Trophoblast cell (in vitro differentiated cells and primary cell): ENCODE measurements around the gene PLCG1.

Source experiments
- DNase-seq, 2 donors: peaks; one replicate each; pipeline ENCODE4 v3.0.0-alpha.2; 2016
- H2AFZ ChIP-seq: 2 replicates; pipeline ENCODE4 v1.6.1; 2013; ENCODE audit warnings: low read length, moderate library complexity, mild to moderate bottlenecking; ENCODE audit not compliant: insufficient read depth, poor library complexity
- H2AK5ac ChIP-seq: 2 replicates; pipeline ENCODE4 v1.6.1; 2013; ENCODE audit warnings: mild to moderate bottlenecking, low read length
- H2BK120ac ChIP-seq: 2 replicates; pipeline ENCODE4 v1.6.1; 2013; ENCODE audit warnings: low read length, mild to moderate bottlenecking, moderate library complexity; ENCODE audit not compliant: insufficient read depth, poor library complexity
- H2BK12ac ChIP-seq: 2 replicates; pipeline ENCODE4 v1.6.1; 2013; ENCODE audit warnings: mild to moderate bottlenecking, low read length, moderate library complexity
- H2BK5ac ChIP-seq: 2 replicates; pipeline ENCODE4 v1.6.1; 2013; ENCODE audit warnings: low read length, low read depth, moderate library complexity, mild to moderate bottlenecking; ENCODE audit not compliant: poor library complexity
- H3K14ac ChIP-seq: 2 replicates; pipeline ENCODE4 v1.6.1; 2013; ENCODE audit warnings: mild to moderate bottlenecking, low read length
- H3K18ac ChIP-seq: 2 replicates; pipeline ENCODE4 v1.6.1; 2013; ENCODE audit warnings: mild to moderate bottlenecking, low read length
- H3K23ac ChIP-seq: 2 replicates; pipeline ENCODE4 v1.6.1; 2013; ENCODE audit warnings: low read length
- H3K27ac ChIP-seq: 2 replicates; pipeline ENCODE4 v1.5.1; 2013; ENCODE audit warnings: low read depth, mild to moderate bottlenecking, inconsistent platforms, low read length, moderate library complexity
- H3K27me3 ChIP-seq: 2 replicates; pipeline ENCODE4 v1.6.1; 2013; ENCODE audit warnings: inconsistent platforms, mild to moderate bottlenecking, low read length, moderate library complexity; ENCODE audit not compliant: insufficient read depth
- H3K36me3 ChIP-seq, 2 experiments: 1 replicate in 1 of 2; 2 replicates in 1 of 2; pipeline ENCODE4 v1.6.1; 2013; ENCODE audit warnings: low read length in 2 of 2, mild to moderate bottlenecking in 2 of 2, moderate library complexity in 1 of 2; ENCODE audit not compliant: insufficient read depth in 2 of 2, control insufficient read depth in 1 of 2
- H3K4ac ChIP-seq: 2 replicates; pipeline ENCODE4 v1.6.1; 2013; ENCODE audit warnings: low read depth, mild to moderate bottlenecking, low read length, moderate library complexity
- H3K4me1 ChIP-seq, 2 experiments: 1 replicate in 1 of 2; 2 replicates in 1 of 2; pipeline ENCODE4 v1.6.1; 2013; ENCODE audit warnings: low read length in 2 of 2, mild to moderate bottlenecking in 2 of 2, moderate library complexity in 1 of 2; ENCODE audit not compliant: insufficient read depth in 2 of 2, control insufficient read depth in 1 of 2
- H3K4me2 ChIP-seq: 2 replicates; pipeline ENCODE4 v1.6.1; 2013; ENCODE audit warnings: inconsistent platforms, mild to moderate bottlenecking, low read length, moderate library complexity
- H3K4me3 ChIP-seq: 2 replicates; pipeline ENCODE4 v1.5.1; 2013; ENCODE audit warnings: mild to moderate bottlenecking, low read depth, low read length, inconsistent platforms
- H3K79me1 ChIP-seq: one replicate; pipeline ENCODE4 v1.6.1; 2013; ENCODE audit warnings: low read length
- H3K79me2 ChIP-seq: 2 replicates; pipeline ENCODE4 v1.6.1; 2013; ENCODE audit warnings: low read length, mild to moderate bottlenecking; ENCODE audit not compliant: control insufficient read depth, insufficient read depth, poor library complexity
- H3K9ac ChIP-seq: 2 replicates; pipeline ENCODE4 v1.6.1; 2013; ENCODE audit warnings: mild to moderate bottlenecking, low read length
- H3K9me3 ChIP-seq: 2 replicates; pipeline ENCODE4 v1.6.1; 2013; ENCODE audit warnings: low read depth, mild to moderate bottlenecking, control low read depth, inconsistent platforms, low read length; ENCODE audit not compliant: insufficient read depth
- H4K12ac ChIP-seq: 2 replicates; pipeline ENCODE4 v1.6.1; 2013; ENCODE audit warnings: low read depth, mild to moderate bottlenecking, low read length, moderate library complexity
- H4K8ac ChIP-seq: 2 replicates; pipeline ENCODE4 v1.6.1; 2013; ENCODE audit warnings: low read depth, mild to moderate bottlenecking, low read length, moderate library complexity
- H4K91ac ChIP-seq: one replicate; pipeline ENCODE4 v1.6.1; 2013; ENCODE audit warnings: low read depth, mild to moderate bottlenecking, low read length, moderate library complexity
- WGBS: extraction: QIAGEN DNeasy Blood & Tissue Kit; methylation state at CpG from one replicate; pipeline ENCODE4 v1.1.7; 2013; ENCODE audit warnings: missing lambda C conversion rate; ENCODE audit not compliant: insufficient read length, insufficient coverage; ENCODE audit errors: extremely low coverage; 5-methylcytosine and 5-hydroxymethylcytosine counted together

The PLCG1 gene

DNA sequence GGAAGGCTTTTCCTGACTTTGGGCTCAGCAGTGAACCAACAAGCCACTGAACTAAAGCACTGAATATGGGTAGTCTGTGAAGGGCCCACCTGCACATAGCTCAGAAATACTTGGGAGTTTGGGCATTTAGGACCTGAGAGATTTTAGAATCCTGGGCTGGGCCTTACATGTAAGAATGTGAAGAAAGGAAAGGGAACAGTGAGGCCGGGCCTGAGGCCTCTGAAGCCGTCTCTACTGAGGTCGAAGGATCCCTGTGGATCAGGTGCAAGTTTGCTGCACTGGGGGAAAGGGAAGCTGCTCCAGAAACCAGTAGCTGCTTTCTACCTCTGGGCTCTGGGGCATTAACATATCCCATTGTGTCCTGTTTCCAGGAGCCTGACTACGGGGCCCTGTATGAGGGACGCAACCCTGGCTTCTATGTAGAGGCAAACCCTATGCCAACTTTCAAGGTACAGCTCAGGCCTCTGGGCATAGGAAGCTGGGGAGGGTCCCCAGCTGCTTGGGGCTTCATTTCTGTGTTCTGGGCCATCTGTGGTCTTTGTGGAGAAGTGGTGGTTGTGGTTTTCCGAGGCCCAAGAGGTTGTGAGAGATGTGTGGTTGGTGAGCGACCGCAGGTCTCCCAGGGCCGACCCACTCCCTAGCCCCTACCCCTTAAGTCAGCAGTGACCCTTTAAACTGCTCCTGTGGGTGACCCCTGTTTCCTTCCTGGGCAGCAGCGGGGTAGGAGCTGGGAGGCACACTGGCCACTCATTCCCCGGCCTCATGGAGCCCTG, 30.3 kb downstream of the PLCG1 start:
- H3K9ac ChIP-seq, result no peak overlapping the region
- no peak overlapping the region for H3K4me3 ChIP-seq
- H3K18ac ChIP-seq, result no peak overlapping the region
- no peak overlapping the region for H2AFZ ChIP-seq
- H2BK120ac ChIP-seq, result no peak overlapping the region
- H2BK12ac ChIP-seq, result no peak overlapping the region
- H3K36me3 ChIP-seq, result peaks cover 97% of the 10 kb centered on the region in 2 experiments
- H3K9me3 ChIP-seq, result no peaks in the 10 kb centered on the region
- H3K4me2 ChIP-seq, result no peak overlapping the region
- H2BK5ac ChIP-seq, result no peak overlapping the region
- no CpG with 5 or more reads among the region's 11 CpGs for WGBS
- no peak overlapping the region for H3K14ac ChIP-seq
- no peaks in the 10 kb centered on the region for H3K79me1 ChIP-seq
- H3K4me1 ChIP-seq, result no peaks in the 10 kb centered on the region
- no peak overlapping the region for H2AK5ac ChIP-seq
- H4K91ac ChIP-seq, result no peak overlapping the region
- H4K8ac ChIP-seq, result no peak overlapping the region
- H3K79me2 ChIP-seq, result no peaks in the 10 kb centered on the region
- no peak for DNase-seq
- no peaks in the 10 kb centered on the region for H3K27me3 ChIP-seq
- H4K12ac ChIP-seq, result no peak overlapping the region
- H3K4ac ChIP-seq, result no peak overlapping the region
- H3K23ac ChIP-seq, result no peak overlapping the region
- no peak overlapping the region for H3K27ac ChIP-seq

DNA sequence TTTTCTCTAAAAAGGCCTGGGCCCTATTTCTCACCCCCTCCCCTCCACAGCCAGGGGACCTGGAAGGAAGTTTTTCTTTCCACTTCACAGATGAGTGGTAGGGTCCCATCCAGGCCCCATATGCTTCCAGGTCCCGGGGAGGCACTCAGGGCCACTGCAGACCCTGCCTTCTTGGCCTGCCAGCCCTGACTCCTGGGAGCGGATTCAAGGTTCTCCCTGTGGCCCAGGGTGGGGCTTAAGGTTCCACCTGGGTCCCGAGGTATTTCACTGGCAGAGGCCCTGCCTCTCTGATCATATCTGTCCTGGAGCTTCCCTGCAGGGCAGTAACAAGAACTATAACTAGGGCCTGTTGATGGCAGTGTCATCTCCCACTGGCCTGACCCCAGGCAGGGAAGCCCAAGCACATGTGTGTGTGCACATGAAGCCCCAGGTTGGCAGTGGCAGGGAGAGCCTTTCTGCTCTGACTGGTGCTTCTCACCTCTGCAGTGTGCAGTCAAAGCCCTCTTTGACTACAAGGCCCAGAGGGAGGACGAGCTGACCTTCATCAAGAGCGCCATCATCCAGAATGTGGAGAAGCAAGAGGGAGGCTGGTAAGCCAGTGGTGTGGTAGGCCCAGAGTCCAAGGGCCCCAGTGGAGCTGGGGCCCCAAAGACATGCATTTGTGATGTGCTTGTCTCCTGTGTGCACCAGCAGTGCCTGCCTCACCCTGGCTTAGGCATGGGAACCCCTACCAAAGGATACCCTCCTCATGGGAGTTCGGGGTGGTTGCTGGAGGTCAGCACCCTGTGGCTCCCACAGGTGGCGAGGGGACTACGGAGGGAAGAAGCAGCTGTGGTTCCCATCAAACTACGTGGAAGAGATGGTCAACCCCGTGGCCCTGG, 31.2 kb downstream of the PLCG1 start:
- Histone ChIP-seq H3K4ac (no peak overlapping the region), H3K14ac (no peak overlapping the region), H2AFZ (no peak overlapping the region), H2BK120ac (no peak overlapping the region), H4K12ac (no peak overlapping the region), H3K4me3 (peak overlapping the region; percentile 11), H3K4me2 (no peak overlapping the region), H3K18ac (no peak overlapping the region), H2BK5ac (no peak overlapping the region), H2BK12ac (no peak overlapping the region), H3K23ac (no peak overlapping the region), H3K27ac (no peak overlapping the region), H4K8ac (no peak overlapping the region), H3K9ac (no peak overlapping the region), H3K79me2 (no peaks in the 10 kb centered on the region), H4K91ac (no peak overlapping the region), H3K4me1 (no peaks in the 10 kb centered on the region), H3K36me3 (peaks cover 94 to 96% of the 10 kb centered on the region in 2 experiments), H3K79me1 (no peaks in the 10 kb centered on the region), H3K9me3 (no peaks in the 10 kb centered on the region), H3K27me3 (no peaks in the 10 kb centered on the region), H2AK5ac (no peak overlapping the region)
- WGBS, result no CpG with 5 or more reads among the region's 10 CpGs
- no peak for DNase-seq

DNA sequence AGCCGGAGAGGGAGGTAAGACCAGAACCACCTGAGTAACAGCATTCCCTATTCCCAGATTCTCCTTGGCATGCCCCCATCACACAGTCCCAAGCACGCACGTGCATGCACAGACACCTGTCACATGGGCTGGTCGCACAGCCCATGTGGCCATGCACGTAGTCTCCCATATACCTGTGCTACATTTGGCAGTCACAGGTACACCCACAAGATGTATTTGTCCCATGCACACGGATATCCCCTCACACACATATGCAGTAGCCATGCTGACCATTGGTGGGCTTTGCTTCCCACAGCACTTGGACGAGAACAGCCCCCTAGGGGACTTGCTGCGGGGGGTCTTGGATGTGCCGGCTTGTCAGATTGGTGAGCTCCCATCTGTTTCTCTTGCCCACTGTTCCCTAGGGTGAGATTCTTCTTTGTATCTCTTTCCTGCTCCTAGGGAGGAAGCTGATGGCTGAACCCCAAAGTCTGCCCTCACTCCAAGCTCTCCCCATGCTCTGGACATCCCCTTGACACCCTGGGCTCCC, 31.9 kb downstream of the PLCG1 start:
- Histone ChIP-seq H3K4ac (no peak overlapping the region), H4K8ac (no peak overlapping the region), H3K9me3 (no peaks in the 10 kb centered on the region), H2AK5ac (no peak overlapping the region), H3K27ac (no peak overlapping the region), H3K36me3 (peaks cover 94 to 96% of the 10 kb centered on the region in 2 experiments), H3K9ac (no peak overlapping the region), H2BK120ac (no peak overlapping the region), H3K18ac (no peak overlapping the region), H2AFZ (no peak overlapping the region), H3K23ac (no peak overlapping the region), H2BK12ac (no peak overlapping the region), H3K79me1 (no peaks in the 10 kb centered on the region), H3K79me2 (no peaks in the 10 kb centered on the region), H3K27me3 (no peaks in the 10 kb centered on the region), H4K12ac (no peak overlapping the region), H4K91ac (no peak overlapping the region), H3K4me2 (no peak overlapping the region), H3K4me3 (peak overlapping the region; percentile 11), H3K14ac (no peak overlapping the region), H3K4me1 (no peaks in the 10 kb centered on the region), H2BK5ac (no peak overlapping the region)
- DNase-seq, result no peak
- no CpG with 5 or more reads among the region's 9 CpGs for WGBS

DNA sequence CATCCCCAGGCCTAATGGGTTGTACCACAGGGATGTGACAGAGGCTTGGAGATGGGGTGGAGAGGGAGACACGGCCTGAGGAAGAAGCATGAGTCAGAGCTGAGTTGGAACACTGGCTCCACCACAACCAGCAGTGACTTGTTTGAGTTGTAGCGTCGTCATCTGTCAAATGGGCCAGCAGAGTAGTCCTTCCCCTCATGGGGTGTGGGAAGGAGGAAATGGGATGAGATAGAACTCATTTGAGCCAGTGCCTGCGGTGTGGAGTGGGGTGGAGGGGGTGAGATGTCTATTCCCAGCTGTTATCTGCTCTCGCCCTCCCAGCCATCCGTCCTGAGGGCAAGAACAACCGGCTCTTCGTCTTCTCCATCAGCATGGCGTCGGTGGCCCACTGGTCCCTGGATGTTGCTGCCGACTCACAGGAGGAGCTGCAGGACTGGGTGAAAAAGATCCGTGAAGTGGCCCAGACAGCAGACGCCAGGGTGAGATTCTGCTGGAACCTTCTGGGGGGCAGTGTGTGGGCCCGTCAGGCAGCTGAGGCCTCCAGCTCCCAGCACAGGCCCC, 32.5 kb downstream of the PLCG1 start:
- Histone ChIP-seq H4K91ac (no peak overlapping the region), H3K9me3 (no peaks in the 10 kb centered on the region), H3K4ac (no peak overlapping the region), H4K8ac (no peak overlapping the region), H2AK5ac (no peak overlapping the region), H3K14ac (no peak overlapping the region), H2BK5ac (no peak overlapping the region), H2BK12ac (no peak overlapping the region), H4K12ac (no peak overlapping the region), H3K36me3 (peaks cover 94 to 96% of the 10 kb centered on the region in 2 experiments), H3K18ac (no peak overlapping the region), H3K23ac (no peak overlapping the region), H3K4me2 (no peak overlapping the region), H2BK120ac (no peak overlapping the region), H3K79me1 (no peaks in the 10 kb centered on the region), H3K79me2 (no peaks in the 10 kb centered on the region), H3K9ac (no peak overlapping the region), H3K27ac (no peak overlapping the region), H3K4me3 (no peak overlapping the region), H2AFZ (no peak overlapping the region), H3K27me3 (no peaks in the 10 kb centered on the region), H3K4me1 (no peaks in the 10 kb centered on the region)
- no peak for DNase-seq
- WGBS, result no CpG with 5 or more reads among the region's 14 CpGs
